Keratinocyte (primary cell): ENCODE results near the gene TALDO1. TPM values are rescaled to one million over a fixed set of nuclear protein-coding genes. Genes with fewer than 3 reads are reported as not detected.

Experiments used
- DNase-seq: peaks from one replicate; pipeline ENCODE4 v3.0.0-alpha.2; 2011; ENCODE audit warnings: low read depth, missing footprints, low spot score
- FAIRE-seq: peaks from 2 replicates; lab custom pipeline; 2011; peaks lifted over from hg19 to GRCh38; lab: Jason Lieb, UNC
- H2AFZ ChIP-seq: 2 replicates; pipeline ENCODE4 v1.6.0; 2012; ENCODE audit warnings: low read length, control low read depth, inconsistent platforms; ENCODE audit not compliant: control insufficient read depth
- H3K27ac ChIP-seq: 2 replicates; pipeline ENCODE4 v1.5.1; 2011; ENCODE audit warnings: low read length; ENCODE audit not compliant: control insufficient read depth, insufficient read depth
- H3K27me3 ChIP-seq: 3 replicates; pipeline ENCODE4 v1.6.0; 2011; ENCODE audit warnings: low read length; ENCODE audit not compliant: control insufficient read depth, insufficient read depth; ENCODE audit errors: extremely low read depth
- H3K36me3 ChIP-seq, 2 experiments: 2 replicates in 1 of 2; 3 replicates in 1 of 2; pipeline ENCODE4 v1.5.1; 2011; ENCODE audit warnings: low read length in 2 of 2, mild to moderate bottlenecking in 1 of 2; ENCODE audit not compliant: control insufficient read depth in 2 of 2, insufficient read depth in 2 of 2; ENCODE audit errors: extremely low read depth in 1 of 2
- H3K4me1 ChIP-seq: 3 replicates; pipeline ENCODE4 v1.5.1; 2011; ENCODE audit warnings: low read length; ENCODE audit not compliant: control insufficient read depth, insufficient read depth; ENCODE audit errors: extremely low read depth
- H3K4me2 ChIP-seq: 3 replicates; pipeline ENCODE4 v1.6.0; 2011; ENCODE audit warnings: low read depth, low read length; ENCODE audit not compliant: control insufficient read depth, insufficient read depth; ENCODE audit errors: extremely low read depth
- H3K4me3 ChIP-seq, 3 experiments: fragments of 200-600 bp in 1 of 3; sonication (generic) in 1 of 3; 2 replicates in 2 of 3; 3 replicates in 1 of 3; pipeline ENCODE4 v1.5.1; 2011 to 2016; ENCODE audit warnings: low read length in 3 of 3, mild to moderate bottlenecking in 3 of 3, control low read depth in 2 of 3, inconsistent platforms in 1 of 3, low read depth in 1 of 3, mixed read lengths in 1 of 3, mixed run types in 1 of 3, moderate library complexity in 1 of 3; ENCODE audit not compliant: control insufficient read depth in 2 of 3, insufficient read depth in 2 of 3; ENCODE audit errors: extremely low read depth in 1 of 3
- H3K79me2 ChIP-seq: 2 replicates; pipeline ENCODE4 v1.6.0; 2012; ENCODE audit warnings: low read length; ENCODE audit not compliant: control insufficient read depth, insufficient read depth
- H3K9ac ChIP-seq: 3 replicates; pipeline ENCODE4 v1.6.0; 2011; ENCODE audit warnings: low read length; ENCODE audit not compliant: control insufficient read depth, insufficient read depth; ENCODE audit errors: extremely low read depth
- H3K9me1 ChIP-seq: 3 replicates; pipeline ENCODE4 v1.6.0; 2011; ENCODE audit warnings: low read length; ENCODE audit not compliant: control insufficient read depth, insufficient read depth; ENCODE audit errors: extremely low read depth
- H3K9me3 ChIP-seq: 2 replicates; pipeline ENCODE4 v1.5.1; 2012; ENCODE audit warnings: low read depth, low read length; ENCODE audit not compliant: control insufficient read depth
- H4K20me1 ChIP-seq: 3 replicates; pipeline ENCODE4 v1.6.0; 2011; ENCODE audit warnings: low read length; ENCODE audit not compliant: control insufficient read depth, insufficient read depth; ENCODE audit errors: extremely low read depth
- EZH2 ChIP-seq: IDR thresholded peaks from one replicate; pipeline ENCODE4 v1.6.1; 2012; ENCODE audit warnings: inconsistent platforms, mild to moderate bottlenecking, low read length, moderate library complexity
- dilution Hi-C: fragments of 300-500 bp; cut with MboI; formaldehyde crosslinking; loops from one replicate; pipeline ENCODE4 v1.7.0; 2020; ENCODE audit warnings: low sequenced_read_pairs; ENCODE audit not compliant: extremely low pct_ligation_motif_present
- polyA plus RNA-seq, 5 experiments: library from polyadenylated mRNA; depleted of rRNA in 3 of 5; stranded (reverse) in 3 of 5; stranded (forward) in 1 of 5; unstranded in 1 of 5; fragments of >200 nt; gene quantifications; 1 replicate in 1 of 5; 2 replicates in 3 of 5; 3 replicates in 1 of 5; pipeline versions ENCODE4 v1.2.1 to v1.2.3, GENCODE V29; 2011 to 2012; ENCODE audit warnings: missing spikeins in 2 of 5, low read depth in 1 of 5, low replicate concordance in 1 of 5
- TF ChIP-seq, protein P1 (sequence below), 3 experiments: IDR thresholded peaks in 1 of 3; conservative IDR thresholded peaks in 1 of 3; optimal IDR thresholded peaks in 1 of 3; 2 replicates in 2 of 3; 3 replicates in 1 of 3; pipeline versions ENCODE3 to v1.5.1; 2011; ENCODE audit warnings: low read length in 3 of 3, mild to moderate bottlenecking in 3 of 3, moderate library complexity in 2 of 3, control low read depth in 1 of 3, inconsistent platforms in 1 of 3; ENCODE audit not compliant: insufficient read depth in 2 of 3; ENCODE audit errors: extremely low read depth in 1 of 3

TALDO1 gene
- polyA plus RNA-seq, 1 donor (not counting 4 experiments of a cell fraction or from before 2014, with no cell fraction given): 162 TPM

DNA sequence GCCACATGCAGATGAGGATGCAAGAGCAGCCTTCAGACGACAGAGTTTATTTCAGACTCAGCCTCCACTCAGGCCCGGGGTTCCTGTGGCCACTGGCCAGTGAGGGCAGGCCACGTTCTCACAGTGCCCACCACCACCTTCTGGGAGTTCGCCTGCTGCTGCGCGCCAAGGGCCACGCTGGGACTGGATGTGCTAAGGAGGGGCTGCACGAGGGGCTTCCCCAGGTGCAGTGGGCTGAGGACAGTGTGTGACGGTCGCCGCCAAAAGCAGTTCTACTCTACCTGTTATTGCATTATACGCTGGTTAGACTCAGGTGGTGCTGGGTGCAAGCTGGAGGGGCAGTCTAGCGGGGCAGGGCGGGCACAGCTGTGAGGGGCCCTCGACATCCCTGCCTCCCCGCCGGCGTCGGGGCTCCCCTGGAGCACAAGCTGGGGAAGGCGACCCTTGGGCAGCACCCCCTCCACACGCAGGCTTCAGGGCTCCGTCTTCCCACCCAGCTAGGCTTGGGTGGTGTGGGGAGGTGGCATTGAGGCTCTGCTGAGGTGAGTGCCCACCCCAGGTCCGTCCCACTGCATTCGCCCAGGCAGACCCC, 39.9 kb downstream of the TALDO1 start:
- Histone ChIP-seq H3K79me2 (no peaks in the 10 kb centered on the region), H3K36me3 (peaks cover 0 to 3% of the 10 kb centered on the region in 2 experiments)

DNA sequence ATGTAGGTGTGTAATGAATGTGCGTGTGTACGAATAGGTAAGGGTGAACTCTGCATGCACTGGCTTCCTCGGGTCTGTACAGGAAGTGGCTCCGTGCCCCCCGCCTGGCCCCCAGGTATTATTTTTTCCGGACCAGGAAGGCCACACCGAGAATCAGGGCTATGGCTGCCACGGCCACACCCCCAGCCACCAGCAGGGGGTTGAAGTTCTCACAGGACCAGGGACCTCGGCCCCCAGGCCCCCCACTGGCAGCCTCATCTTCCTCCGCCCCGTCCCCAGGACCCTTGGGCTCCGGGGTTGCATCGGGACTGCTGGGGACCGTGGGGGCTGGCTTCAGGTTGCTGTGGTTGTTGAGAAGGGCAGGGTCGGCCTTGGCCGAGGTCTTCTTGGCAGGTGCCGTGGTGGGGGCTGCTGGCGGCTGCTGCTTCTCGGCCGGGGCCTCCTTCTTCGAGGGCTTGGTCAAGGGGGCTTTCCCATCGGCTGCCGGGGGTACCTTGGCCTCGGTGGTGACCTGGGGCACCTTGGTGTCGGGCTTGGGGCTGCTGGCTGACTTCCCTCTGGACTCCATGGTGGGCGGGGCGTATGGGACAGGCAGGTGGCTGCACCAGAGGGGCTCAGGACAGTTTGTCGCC, 40.9 kb downstream of the TALDO1 start:
- no peaks in the 10 kb centered on the region for H3K9me3 ChIP-seq
- no peaks in the 10 kb centered on the region for H4K20me1 ChIP-seq
- FAIRE-seq (no peak), DNase-seq (no peak)
- no peak overlapping the region for H3K27ac ChIP-seq
- no peak overlapping the region for H3K9ac ChIP-seq
- no peak overlapping the region for H3K4me3 ChIP-seq
- dilution Hi-C loops: no loop called here
- H3K27me3 ChIP-seq: peaks cover 8% of the 10 kb centered on the region
- TF ChIP-seq, protein P1, sequence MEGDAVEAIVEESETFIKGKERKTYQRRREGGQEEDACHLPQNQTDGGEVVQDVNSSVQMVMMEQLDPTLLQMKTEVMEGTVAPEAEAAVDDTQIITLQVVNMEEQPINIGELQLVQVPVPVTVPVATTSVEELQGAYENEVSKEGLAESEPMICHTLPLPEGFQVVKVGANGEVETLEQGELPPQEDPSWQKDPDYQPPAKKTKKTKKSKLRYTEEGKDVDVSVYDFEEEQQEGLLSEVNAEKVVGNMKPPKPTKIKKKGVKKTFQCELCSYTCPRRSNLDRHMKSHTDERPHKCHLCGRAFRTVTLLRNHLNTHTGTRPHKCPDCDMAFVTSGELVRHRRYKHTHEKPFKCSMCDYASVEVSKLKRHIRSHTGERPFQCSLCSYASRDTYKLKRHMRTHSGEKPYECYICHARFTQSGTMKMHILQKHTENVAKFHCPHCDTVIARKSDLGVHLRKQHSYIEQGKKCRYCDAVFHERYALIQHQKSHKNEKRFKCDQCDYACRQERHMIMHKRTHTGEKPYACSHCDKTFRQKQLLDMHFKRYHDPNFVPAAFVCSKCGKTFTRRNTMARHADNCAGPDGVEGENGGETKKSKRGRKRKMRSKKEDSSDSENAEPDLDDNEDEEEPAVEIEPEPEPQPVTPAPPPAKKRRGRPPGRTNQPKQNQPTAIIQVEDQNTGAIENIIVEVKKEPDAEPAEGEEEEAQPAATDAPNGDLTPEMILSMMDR (optimal IDR thresholded peaks at IDR 0.05 in 1 of 3, IDR thresholded peaks at IDR 0.05 in 1 of 3, conservative IDR thresholded peaks at IDR 0.05 in 1 of 3; ENCODE audit: extremely low read depth in 1 of 3, insufficient read depth in 2 of 3, low read length in 3 of 3): no peak
- no peak for TF ChIP-seq EZH2
- no peaks in the 10 kb centered on the region for H3K79me2 ChIP-seq
- no peaks in the 10 kb centered on the region for H3K9me1 ChIP-seq
- no peak overlapping the region for H3K4me2 ChIP-seq
- no peak overlapping the region for H2AFZ ChIP-seq
- peaks cover 6% of the 10 kb centered on the region for H3K4me1 ChIP-seq
- peaks cover 2 to 4% of the 10 kb centered on the region in 2 experiments for H3K36me3 ChIP-seq

More for the DNA sequence above, 39.9 kb downstream of the TALDO1 start:
- DNase-seq (no peak), FAIRE-seq (no peak)
- H4K20me1 ChIP-seq: no peaks in the 10 kb centered on the region
- H3K4me2 ChIP-seq: no peak overlapping the region
- no peak overlapping the region for H2AFZ ChIP-seq
- H3K27ac ChIP-seq: no peak overlapping the region
- no peak overlapping the region for H3K4me3 ChIP-seq
- no peaks in the 10 kb centered on the region for H3K9me1 ChIP-seq
- H3K4me1 ChIP-seq: peaks cover 9% of the 10 kb centered on the region
- H3K9ac ChIP-seq: no peak overlapping the region
- H3K9me3 ChIP-seq: no peaks in the 10 kb centered on the region
- TF ChIP-seq, protein P1 (optimal IDR thresholded peaks at IDR 0.05 in 1 of 3, IDR thresholded peaks at IDR 0.05 in 1 of 3, conservative IDR thresholded peaks at IDR 0.05 in 1 of 3; ENCODE audit: extremely low read depth in 1 of 3, insufficient read depth in 2 of 3, low read length in 3 of 3): no peak
- no peak for TF ChIP-seq EZH2
- dilution Hi-C loops: no loop called here
- peaks cover 8% of the 10 kb centered on the region for H3K27me3 ChIP-seq
